Immature natural killer cell (primary cell): Measurements from ENCODE around the gene PSMC5. TPM values are rescaled to one million over a fixed set of nuclear protein-coding genes. Genes with fewer than 3 reads are reported as not detected.
"Not testable (repeated sequence)": the region's sequence is repeated elsewhere in the genome, so short reads cannot be mapped to it uniquely, and the experiment has no call there.

Source experiments
- DNase-seq, 3 donors: peaks; one replicate each; pipeline ENCODE4 v3.0.0; 2022; ENCODE audit warnings: mixed read lengths in 1 of 3
- H3K27ac Mint-ChIP-seq, 6 donors: one replicate each; pipeline ENCODE4 v1.8.0; 2020; ENCODE audit warnings: mixed read lengths in 6 of 6, mild to moderate bottlenecking in 5 of 6, inconsistent platforms in 4 of 6, moderate library complexity in 3 of 6
- H3K27me3 Mint-ChIP-seq, 3 donors: one replicate each; pipeline ENCODE4 v1.8.0; 2020 to 2021; ENCODE audit warnings: low read depth in 3 of 3, mild to moderate bottlenecking in 3 of 3, mixed read lengths in 3 of 3, moderate library complexity in 3 of 3, inconsistent platforms in 1 of 3
- H3K36me3 Mint-ChIP-seq, 3 donors: one replicate each; pipeline ENCODE4 v1.8.0; 2020; ENCODE audit warnings: mixed read lengths in 3 of 3, inconsistent platforms in 2 of 3, mild to moderate bottlenecking in 2 of 3
- H3K4me1 Mint-ChIP-seq, 2 donors: one replicate each; pipeline ENCODE4 v1.8.0; 2020; ENCODE audit warnings: inconsistent platforms in 2 of 2, mild to moderate bottlenecking in 2 of 2, mixed read lengths in 2 of 2, moderate library complexity in 1 of 2
- H3K4me3 Mint-ChIP-seq, 5 donors: one replicate each; pipeline ENCODE4 v1.8.0; 2020; ENCODE audit warnings: mild to moderate bottlenecking in 5 of 5, mixed read lengths in 5 of 5, inconsistent platforms in 3 of 5, moderate library complexity in 3 of 5
- H3K9me3 Mint-ChIP-seq, 6 donors: one replicate each; pipeline ENCODE4 v1.8.0; 2020; ENCODE audit warnings: mild to moderate bottlenecking in 6 of 6, mixed read lengths in 6 of 6, inconsistent platforms in 4 of 6, moderate library complexity in 3 of 6
- polyA plus RNA-seq, 3 donors: library from polyadenylated mRNA; unstranded; fragments of 300-500 nt; fragmentation: Illumina TruSeq; gene quantifications; one replicate each; pipeline ENCODE4 v1.2.3, GENCODE V29; 2021

PSMC5 gene
- polyA plus RNA-seq, 3 donors from 2014 or later = 130 to 222 (median 148) TPM

GRCh38 chr17:63874061-63874626 is 46.9 kb downstream of the PSMC5 start:
- DNase-seq, H3K4me1 Mint-ChIP-seq, H3K36me3 Mint-ChIP-seq, H3K9me3 Mint-ChIP-seq, H3K27ac Mint-ChIP-seq, H3K4me3 Mint-ChIP-seq, H3K27me3 Mint-ChIP-seq: not testable (repeated sequence)

GRCh38 chr17:63874693-63875092 is 47.5 kb downstream of the PSMC5 start:
- H3K36me3 Mint-ChIP-seq, H3K27ac Mint-ChIP-seq, H3K27me3 Mint-ChIP-seq, DNase-seq, H3K9me3 Mint-ChIP-seq, H3K4me3 Mint-ChIP-seq, H3K4me1 Mint-ChIP-seq: not testable (repeated sequence)

GRCh38 chr17:63878413-63878812 is 51.2 kb downstream of the PSMC5 start:
- H3K4me3 Mint-ChIP-seq, H3K27ac Mint-ChIP-seq, H3K27me3 Mint-ChIP-seq, H3K9me3 Mint-ChIP-seq, H3K36me3 Mint-ChIP-seq, DNase-seq, H3K4me1 Mint-ChIP-seq: not testable (repeated sequence)

GRCh38 chr17:63880706-63881105 is 53.5 kb downstream of the PSMC5 start:
- peaks cover 0 to 6% (median 2%) of the 10 kb centered on the region in 3 donors for H3K27me3 Mint-ChIP-seq
- no peak overlapping the region for H3K4me3 Mint-ChIP-seq
- no peak for DNase-seq
- no peak overlapping the region for H3K27ac Mint-ChIP-seq
- H3K36me3 Mint-ChIP-seq = no peaks in the 10 kb centered on the region
- H3K4me1 Mint-ChIP-seq = peaks cover 0 to 2% of the 10 kb centered on the region in 2 donors
- no peaks in the 10 kb centered on the region for H3K9me3 Mint-ChIP-seq

- not testable (repeated sequence) for H3K27me3 Mint-ChIP-seq, DNase-seq, H3K4me1 Mint-ChIP-seq, H3K9me3 Mint-ChIP-seq, H3K27ac Mint-ChIP-seq, H3K36me3 Mint-ChIP-seq, H3K4me3 Mint-ChIP-seq
Observed at GRCh38 chr17:63881337-63881736, 54.1 kb downstream of the PSMC5 start.

Other genes starting within 250 kb of the PSMC5 start
- gene TACO1, start 226.5 kb upstream of the PSMC5 start, polyA plus RNA-seq = 10 to 100 TPM; 10.9 to 19.9 (median 19.6) TPM
- gene MAP3K3, start 205.0 kb upstream of the PSMC5 start, polyA plus RNA-seq = 10 to 100 TPM; 21.4 to 40.4 (median 31.9) TPM
- 100 to 1,000 TPM; 273 to 573 (median 404) TPM for gene LIMD2, start 127.3 kb upstream of the PSMC5 start, polyA plus RNA-seq
- 10 to 100 TPM; 22.3 to 34.9 (median 33.0) TPM for gene STRADA, start 85.6 kb upstream of the PSMC5 start, polyA plus RNA-seq
- 10 to 100 TPM; 21.1 to 50.1 (median 43.3) TPM for gene CCDC47, start 53.8 kb upstream of the PSMC5 start, polyA plus RNA-seq
- 10 to 100 TPM in 1 of 3 donors, 1 to 10 TPM in 2; 4.8 to 18.2 (median 5.5) TPM for gene DDX42, start 53.3 kb upstream of the PSMC5 start, polyA plus RNA-seq
- gene FTSJ3, start 232 bp downstream of the PSMC5 start, polyA plus RNA-seq = 10 to 100 TPM; 13.3 to 37.9 (median 19.0) TPM
- gene SMARCD2, start 15.3 kb downstream of the PSMC5 start, polyA plus RNA-seq = 10 to 100 TPM; 77.9 to 83.7 (median 82.9) TPM
- not detected for gene CSH2, start 46.2 kb downstream of the PSMC5 start, polyA plus RNA-seq
- not detected for gene GH2, start 54.5 kb downstream of the PSMC5 start, polyA plus RNA-seq
- gene CSH1, start 69.1 kb downstream of the PSMC5 start, polyA plus RNA-seq = not detected
- not detected for gene CSHL1, start 83.8 kb downstream of the PSMC5 start, polyA plus RNA-seq
- gene GH1, start 91.4 kb downstream of the PSMC5 start, polyA plus RNA-seq = not detected
- 10 to 100 TPM; 45.8 to 67.3 (median 51.9) TPM for gene CD79B, start 104.9 kb downstream of the PSMC5 start, polyA plus RNA-seq
- gene SCN4A, start 145.5 kb downstream of the PSMC5 start, polyA plus RNA-seq = under 1 TPM in 1 of 3 donors, not detected in 2; 0.02 TPM
- gene PRR29, start 170.9 kb downstream of the PSMC5 start, polyA plus RNA-seq = 1 to 10 TPM; 5.0 to 6.8 (median 5.5) TPM
- 100 to 1,000 TPM; 327 to 535 (median 329) TPM for gene ICAM2, start 193.2 kb downstream of the PSMC5 start, polyA plus RNA-seq